K562 (cell line): ENCODE results near the gene KRI1. TPM values are rescaled to one million over a fixed set of nuclear protein-coding genes. Genes with fewer than 3 reads are reported as not detected.

ENCODE experiments used
- C11orf30 ChIP-seq: fragments of 450-650 bp; IDR thresholded peaks from 2 replicates; pipeline ENCODE4 v1.6.1; 2016; ENCODE audit warnings: low read depth, mild to moderate bottlenecking
- GTF3C2 ChIP-seq: IDR thresholded peaks from 3 replicates; pipeline ENCODE4 v1.6.1; 2011; ENCODE audit warnings: borderline replicate concordance, mild to moderate bottlenecking, moderate library complexity; ENCODE audit not compliant: insufficient read length; ENCODE audit errors: extremely low read depth
- HDAC1 ChIP-seq, 2 experiments: fragments of 450-650 bp; IDR thresholded peaks; 2 replicates each; pipeline ENCODE4 v1.6.1; 2016 to 2017; ENCODE audit warnings: inconsistent platforms in 1 of 2, mild to moderate bottlenecking in 1 of 2, moderate library complexity in 1 of 2
- HIVEP1 ChIP-seq: fragments of 250-450 bp; sonication (Bioruptor Pico); IDR thresholded peaks from 2 replicates; pipeline ENCODE4 v1.4.0; 2020; ENCODE audit warnings: mild to moderate bottlenecking
- MEF2D ChIP-seq: conservative IDR thresholded peaks from 2 replicates; pipeline ENCODE4 v1.6.1; 2016; ENCODE audit warnings: low read depth, missing genetic modification characterization, missing compliant biosample characterization
- NR2C2 ChIP-seq, 2 experiments: fragments of 200-800 bp in 1 of 2; sonication (Bioruptor generic) in 1 of 2; sonication (generic) in 1 of 2; formaldehyde crosslinking in 1 of 2; IDR thresholded peaks; 2 replicates each; pipeline versions ENCODE4 v1.6.1 to v1.8.0; 2016 to 2022; ENCODE audit warnings: mild to moderate bottlenecking in 1 of 2, missing compliant biosample characterization in 1 of 2, missing genetic modification characterization in 1 of 2, missing genetic modification reagents in 1 of 2
- RNF219 ChIP-seq: fragments of 250-450 bp; sonication (Bioruptor Pico); IDR thresholded peaks from 2 replicates; pipeline ENCODE4 v1.5.0; 2022; ENCODE audit warnings: mild to moderate bottlenecking
- SRF ChIP-seq, 2 experiments: fragments of 250-450, 450-650 bp in 1 of 2; sonication (Bioruptor Pico) in 1 of 2; sonication (generic) in 1 of 2; formaldehyde crosslinking; IDR thresholded peaks; 2 replicates each; pipeline versions ENCODE4 v1.5.0 to v1.5.1; 2020 to 2022; ENCODE audit warnings: mild to moderate bottlenecking in 1 of 2, missing genetic modification reagents in 1 of 2
- TSC22D4 ChIP-seq: fragments of 450-650 bp; IDR thresholded peaks from 2 replicates; pipeline ENCODE4 v1.6.1; 2016; ENCODE audit warnings: missing genetic modification characterization, missing biosample characterization, control low read depth
- ZBTB11 ChIP-seq, 3 experiments: fragments of 200-800 bp in 1 of 3; fragments of 250-450 bp in 1 of 3; fragments of 450-650 bp in 1 of 3; sonication (Bioruptor Pico) in 1 of 3; sonication (Bioruptor generic) in 1 of 3; formaldehyde crosslinking in 1 of 3; IDR thresholded peaks; 2 replicates each; pipeline versions ENCODE4 v1.6.1 to v1.8.0; 2016 to 2022; ENCODE audit warnings: mild to moderate bottlenecking in 2 of 3, missing genetic modification characterization in 2 of 3, missing compliant biosample characterization in 1 of 3, moderate library complexity in 1 of 3
- ZBTB33 ChIP-seq: sonication (generic); formaldehyde crosslinking; IDR thresholded peaks from 2 replicates; pipeline ENCODE4 v1.8.1; 2023; ENCODE audit warnings: mild to moderate bottlenecking, missing genetic modification reagents
- ZKSCAN1 ChIP-seq: fragments of 150-350 bp; IDR thresholded peaks from 2 replicates; pipeline ENCODE4 v1.6.1; 2016; ENCODE audit warnings: low read depth, low read length
- ZNF197 ChIP-seq: fragments of 200-800 bp; sonication (Bioruptor generic); IDR thresholded peaks from 2 replicates; pipeline ENCODE4 v1.6.1; 2016; ENCODE audit warnings: low read depth, missing genetic modification characterization, missing compliant biosample characterization
- ZNF3 ChIP-seq: fragments of 250-450 bp; sonication (Bioruptor Pico); IDR thresholded peaks from 2 replicates; pipeline ENCODE4 v1.5.0; 2021; ENCODE audit warnings: mild to moderate bottlenecking, moderate library complexity
- polyA plus RNA-seq, 8 experiments: library from polyadenylated mRNA; depleted of rRNA in 4 of 8; stranded (reverse) in 5 of 8; unstranded in 3 of 8; fragments of >200 nt; fragmentation: Nextera tagmentation in 2 of 8; fragmentation: Illumina TruSeq in 1 of 8; extraction: Ambion mirVana in 2 of 8; extraction: Trizol in 1 of 8; gene quantifications; 2 replicates each; pipeline versions ENCODE4 v1.2.1 to v1.2.3, GENCODE V29; 2011 to 2014; ENCODE audit warnings: inconsistent platforms in 1 of 8, missing spikeins in 1 of 8
- total RNA-seq, 7 experiments: library from RNA; depleted of rRNA in 6 of 7; stranded (reverse); fragments of >200 nt in 6 of 7; fragmentation: Illumina TruSeq in 2 of 7; extraction: Trizol in 2 of 7; gene quantifications; 2 replicates each; pipeline versions ENCODE4 v1.2.1 to v1.2.3, GENCODE V29; 2011 to 2021; ENCODE audit warnings: low replicate concordance in 1 of 7

Gene KRI1
- total and polyA plus RNA-seq, 9 of the 15 experiments (the other 6 are each of a cell fraction or from before 2014, with no cell fraction given): 1.1 to 50.7 (median 24.7) TPM

GRCh38 chr19:10543420-10544241 lies 22.2 kb downstream of the KRI1 start, which contains the start of gene ATG4D (continued):
- TF ChIP-seq GTF3C2: no peak
- TF ChIP-seq NR2C2 (CRISPR knock-in tag; IDR thresholded peaks at IDR 0.05): no peak
- peak; percentile 55 for TF ChIP-seq NR2C2 (tag; IDR thresholded peaks at IDR 0.05)
- peak in 1 of 3 experiments; percentile 81; a peak in 2 of 6 replicates for TF ChIP-seq ZBTB11 (CRISPR knock-in tag; IDR thresholded peaks at IDR 0.05)
- peak in 1 of 2 experiments; percentile 50; a peak in 1 of 4 replicates for TF ChIP-seq HDAC1 (IDR thresholded peaks at IDR 0.05)
- TF ChIP-seq TSC22D4 (tag): no peak
- TF ChIP-seq ZKSCAN1: no peak
- TF ChIP-seq HIVEP1 (CRISPR knock-in tag): peak; percentile 85; the same call in 1 of the 2 replicates
- TF ChIP-seq ZNF3 (CRISPR knock-in tag): no peak
- no peak for TF ChIP-seq RNF219 (CRISPR knock-in tag)
- peak; percentile 78; the same call in 1 of the 2 replicates for TF ChIP-seq ZNF197 (CRISPR knock-in tag)
- TF ChIP-seq ZBTB33 (CRISPR knock-in tag): peak; percentile 38
- TF ChIP-seq C11orf30: peak; percentile 60
- TF ChIP-seq MEF2D (tag): no peak
- TF ChIP-seq SRF (CRISPR knock-in tag; IDR thresholded peaks at IDR 0.05): peak in 1 of 2 experiments; percentile 35; a peak in 1 of 4 replicates
